Measurements from ENCODE around the gene LAYN. TPM values are rescaled to one million over a fixed set of nuclear protein-coding genes. Genes with fewer than 3 reads are reported as not detected.

The LAYN gene
- total and polyA plus RNA-seq, 2 of the 13 experiments (the other 11 are each of a cell fraction or from before 2014, with no cell fraction given): 0.17 TPM; not detected in 1

- no peaks in the 10 kb centered on the region for H3K9me3 ChIP-seq (ENCODE audit: low read length)
- no peaks in the 10 kb centered on the region for H3K36me3 ChIP-seq (replicated peaks in 1 of 2; ENCODE audit: control insufficient read depth in 1 of 2, insufficient read depth in 2 of 2, low read length in 2 of 2)
- no peak overlapping the region for H3K27ac ChIP-seq (ENCODE audit: extremely low read length, insufficient read depth, low read length)
- no peaks in the 10 kb centered on the region for H4K20me1 ChIP-seq (ENCODE audit: insufficient read depth, low read length)
- H3K79me2 ChIP-seq (ENCODE audit: insufficient read depth, low read length): no peaks in the 10 kb centered on the region
- DNase-seq (ENCODE audit: low spot score): no peak
- FAIRE-seq: no peak
- H3K4me2 ChIP-seq (ENCODE audit: low read depth, low read length): peak overlapping the region; percentile 56
- ATAC-seq: peak; percentile 59
- POLR2A ChIA-PET: no interaction called here
- no peak overlapping the region for H3K9ac ChIP-seq (ENCODE audit: insufficient read depth, low read depth, low read length)
- no TSS peak for BruUV-seq (replicated peaks)
- intact Hi-C loops (cut with micrococcal nuclease; ENCODE audit: unreplicated experiment) (no loop called here), in situ Hi-C loops (cut with HindIII; ENCODE audit: extremely low pct_ligation_motif_present, low pct_unique_long_range_greater_than_20kb) (no loop called here)
- WGBS (ENCODE audit: low lambda C conversion rate): 37% methylated on average over 7 of the region's 7 CpGs
- no peaks in the 10 kb centered on the region for H3K27me3 ChIP-seq (ENCODE audit: control insufficient read depth in 1 of 2, insufficient read depth in 2 of 2, low read length in 2 of 2)
- TF ChIP-seq CTCF (CRISPR knock-in tag; IDR thresholded peaks at IDR 0.05): peak; percentile 19; the same call in 1 of the 2 replicates
- no peak for TF ChIP-seq ZBTB46 (CRISPR knock-in tag; IDR thresholded peaks at IDR 0.05; ENCODE audit: borderline replicate concordance)
- CTCF ChIA-PET (ENCODE audit: low intra/inter-chr PET ratio, low total read pairs): interaction anchor here (1.1 to 2.6 kb wide), 2 partner anchors 111 to 275 kb away, joined by 3 to 16 read pairs; no protein-coding TSS in a partner anchor
- H3K4me3 ChIP-seq (replicated peaks in 1 of 3; ENCODE audit: insufficient read depth in 1 of 3, low read depth in 2 of 3, low read length in 3 of 3): 0 out of 6 replicates have a peak overlapping the region, but pooled peaks of 1 of the 3 experiments have one; percentile 26
- H3K4me1 ChIP-seq (ENCODE audit: insufficient read depth, low read length): peaks cover 65% of the 10 kb centered on the region
- H2AFZ ChIP-seq (ENCODE audit: low read length): peak overlapping the region; percentile 66
Observed at GRCh38 chr11:111566324-111566723, 25.8 kb downstream of the LAYN start.

GRCh38 chr11:111569476-111569875 is 29.0 kb downstream of the LAYN start:
- ATAC-seq (no peak), DNase-seq (ENCODE audit: low spot score) (no peak), FAIRE-seq (no peak)
- in situ Hi-C loops (cut with HindIII; ENCODE audit: extremely low pct_ligation_motif_present, low pct_unique_long_range_greater_than_20kb): no loop called here
- Histone ChIP-seq H3K9me3 (ENCODE audit: low read length) (no peaks in the 10 kb centered on the region), H4K20me1 (ENCODE audit: insufficient read depth, low read length) (no peaks in the 10 kb centered on the region), H3K9ac (ENCODE audit: insufficient read depth, low read depth, low read length) (no peak overlapping the region), H3K4me1 (ENCODE audit: insufficient read depth, low read length) (peaks cover 69% of the 10 kb centered on the region), H3K27ac (ENCODE audit: extremely low read length, insufficient read depth, low read length) (no peak overlapping the region), H3K4me3 (replicated peaks in 1 of 3; ENCODE audit: insufficient read depth in 1 of 3, low read depth in 2 of 3, low read length in 3 of 3) (no peak overlapping the region), H2AFZ (ENCODE audit: low read length) (no peak overlapping the region), H3K79me2 (ENCODE audit: insufficient read depth, low read length) (no peaks in the 10 kb centered on the region), H3K36me3 (replicated peaks in 1 of 2; ENCODE audit: control insufficient read depth in 1 of 2, insufficient read depth in 2 of 2, low read length in 2 of 2) (no peaks in the 10 kb centered on the region), H3K27me3 (ENCODE audit: control insufficient read depth in 1 of 2, insufficient read depth in 2 of 2, low read length in 2 of 2) (no peaks in the 10 kb centered on the region), H3K4me2 (ENCODE audit: low read depth, low read length) (no peak overlapping the region)
- CTCF ChIA-PET (ENCODE audit: low intra/inter-chr PET ratio, low total read pairs): no interaction called here
- intact Hi-C loops (cut with micrococcal nuclease; ENCODE audit: unreplicated experiment): no loop called here
- POLR2A ChIA-PET: no interaction called here
- WGBS (ENCODE audit: low lambda C conversion rate): 4% methylated on average over 4 of the region's 4 CpGs
- BruUV-seq (replicated peaks): no TSS peak
- TF ChIP-seq ZNF576 (CRISPR knock-in tag; IDR thresholded peaks at IDR 0.05) (no peak), NR0B2 (CRISPR knock-in tag; IDR thresholded peaks at IDR 0.05) (no peak), THAP11 (CRISPR knock-in tag; IDR thresholded peaks at IDR 0.05) (no peak), ZNF354B (CRISPR knock-in tag; IDR thresholded peaks at IDR 0.05) (no peak), TFDP1 (CRISPR knock-in tag; IDR thresholded peaks at IDR 0.05; ENCODE audit: borderline replicate concordance) (no peak), ZNF224 (CRISPR knock-in tag; IDR thresholded peaks at IDR 0.05) (no peak), FOXM1 (CRISPR knock-in tag; IDR thresholded peaks at IDR 0.05) (no peak), TEAD3 (CRISPR knock-in tag; optimal IDR thresholded peaks at IDR 0.05; ENCODE audit: borderline replicate concordance) (no peak), AGO1 (IDR thresholded peaks at IDR 0.05; ENCODE audit: low read depth, low read length, poor library complexity, severe bottlenecking) (no peak), ZBTB38 (CRISPR knock-in tag; IDR thresholded peaks at IDR 0.05) (no peak)
